Measurements from ENCODE around the gene KMT2E.

GRCh38 chr7:105009667-105010503 lies 4.1 kb upstream of the KMT2E start:
- TF ChIP-seq, protein P1, sequence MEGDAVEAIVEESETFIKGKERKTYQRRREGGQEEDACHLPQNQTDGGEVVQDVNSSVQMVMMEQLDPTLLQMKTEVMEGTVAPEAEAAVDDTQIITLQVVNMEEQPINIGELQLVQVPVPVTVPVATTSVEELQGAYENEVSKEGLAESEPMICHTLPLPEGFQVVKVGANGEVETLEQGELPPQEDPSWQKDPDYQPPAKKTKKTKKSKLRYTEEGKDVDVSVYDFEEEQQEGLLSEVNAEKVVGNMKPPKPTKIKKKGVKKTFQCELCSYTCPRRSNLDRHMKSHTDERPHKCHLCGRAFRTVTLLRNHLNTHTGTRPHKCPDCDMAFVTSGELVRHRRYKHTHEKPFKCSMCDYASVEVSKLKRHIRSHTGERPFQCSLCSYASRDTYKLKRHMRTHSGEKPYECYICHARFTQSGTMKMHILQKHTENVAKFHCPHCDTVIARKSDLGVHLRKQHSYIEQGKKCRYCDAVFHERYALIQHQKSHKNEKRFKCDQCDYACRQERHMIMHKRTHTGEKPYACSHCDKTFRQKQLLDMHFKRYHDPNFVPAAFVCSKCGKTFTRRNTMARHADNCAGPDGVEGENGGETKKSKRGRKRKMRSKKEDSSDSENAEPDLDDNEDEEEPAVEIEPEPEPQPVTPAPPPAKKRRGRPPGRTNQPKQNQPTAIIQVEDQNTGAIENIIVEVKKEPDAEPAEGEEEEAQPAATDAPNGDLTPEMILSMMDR (conservative IDR thresholded peaks at IDR 0.05; ENCODE audit: low read depth, low read length) = no peak
- no peak for TF ChIP-seq EZH2 (IDR thresholded peaks at IDR 0.05; ENCODE audit: borderline replicate concordance, low read depth, low read length, poor library complexity, severe bottlenecking)
